ENCODE data around the gene NADSYN1. TPM values are rescaled to one million over a fixed set of nuclear protein-coding genes. Genes with fewer than 3 reads are reported as not detected.

Gene NADSYN1
- total and polyA plus RNA-seq, 2 of the 13 experiments (the other 11 are each of a cell fraction or from before 2014, with no cell fraction given) = 35.7 to 51.5 TPM

DNA sequence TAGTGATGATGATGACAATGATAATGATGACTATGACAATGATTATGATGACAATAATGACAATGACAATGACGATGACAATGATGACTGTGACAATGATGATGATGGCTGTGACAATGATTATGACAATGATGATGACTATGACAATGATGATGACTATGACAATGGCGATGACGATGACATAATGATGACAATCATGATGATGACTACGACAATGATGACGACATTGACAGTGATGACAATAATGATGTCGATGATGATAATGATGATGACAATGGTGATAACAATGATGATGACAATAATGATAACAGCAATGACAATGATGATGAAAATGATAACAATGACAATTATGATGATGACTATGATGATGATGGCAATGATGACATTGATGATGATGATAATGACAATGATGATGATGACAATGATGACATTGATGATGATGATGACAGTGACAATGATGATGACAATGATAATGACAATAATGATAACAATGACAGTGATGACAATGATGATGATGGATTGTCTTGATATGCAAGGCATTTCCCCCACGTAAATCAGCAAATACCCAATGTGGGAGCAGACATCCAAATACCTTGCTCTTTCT is 42.5 kb upstream of the NADSYN1 start (continued):
- TF ChIP-seq MEIS2 (CRISPR knock-in tag; IDR thresholded peaks at IDR 0.05) (no peak), RFX5 (IDR thresholded peaks at IDR 0.05; ENCODE audit: low read depth, low read length) (no peak), KLF9 (CRISPR knock-in tag; IDR thresholded peaks at IDR 0.05; ENCODE audit: low read depth) (no peak), ZNF766 (CRISPR knock-in tag; IDR thresholded peaks at IDR 0.05; ENCODE audit: borderline replicate concordance) (no peak), POGZ (CRISPR knock-in tag; IDR thresholded peaks at IDR 0.05) (no peak), SCMH1 (CRISPR knock-in tag; IDR thresholded peaks at IDR 0.05; ENCODE audit: borderline replicate concordance) (no peak), CREB1 (IDR thresholded peaks at IDR 0.05) (peak; percentile 99), CREB1 (CRISPR knock-in tag; IDR thresholded peaks at IDR 0.05) (no peak), ZNF724P (CRISPR knock-in tag; IDR thresholded peaks at IDR 0.05; ENCODE audit: borderline replicate concordance) (no peak), ZNF225 (CRISPR knock-in tag; IDR thresholded peaks at IDR 0.05) (no peak)
- TF ChIP-seq, protein P1, sequence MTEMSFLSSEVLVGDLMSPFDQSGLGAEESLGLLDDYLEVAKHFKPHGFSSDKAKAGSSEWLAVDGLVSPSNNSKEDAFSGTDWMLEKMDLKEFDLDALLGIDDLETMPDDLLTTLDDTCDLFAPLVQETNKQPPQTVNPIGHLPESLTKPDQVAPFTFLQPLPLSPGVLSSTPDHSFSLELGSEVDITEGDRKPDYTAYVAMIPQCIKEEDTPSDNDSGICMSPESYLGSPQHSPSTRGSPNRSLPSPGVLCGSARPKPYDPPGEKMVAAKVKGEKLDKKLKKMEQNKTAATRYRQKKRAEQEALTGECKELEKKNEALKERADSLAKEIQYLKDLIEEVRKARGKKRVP (CRISPR knock-in tag; IDR thresholded peaks at IDR 0.05) = no peak
- TF ChIP-seq, protein P2, sequence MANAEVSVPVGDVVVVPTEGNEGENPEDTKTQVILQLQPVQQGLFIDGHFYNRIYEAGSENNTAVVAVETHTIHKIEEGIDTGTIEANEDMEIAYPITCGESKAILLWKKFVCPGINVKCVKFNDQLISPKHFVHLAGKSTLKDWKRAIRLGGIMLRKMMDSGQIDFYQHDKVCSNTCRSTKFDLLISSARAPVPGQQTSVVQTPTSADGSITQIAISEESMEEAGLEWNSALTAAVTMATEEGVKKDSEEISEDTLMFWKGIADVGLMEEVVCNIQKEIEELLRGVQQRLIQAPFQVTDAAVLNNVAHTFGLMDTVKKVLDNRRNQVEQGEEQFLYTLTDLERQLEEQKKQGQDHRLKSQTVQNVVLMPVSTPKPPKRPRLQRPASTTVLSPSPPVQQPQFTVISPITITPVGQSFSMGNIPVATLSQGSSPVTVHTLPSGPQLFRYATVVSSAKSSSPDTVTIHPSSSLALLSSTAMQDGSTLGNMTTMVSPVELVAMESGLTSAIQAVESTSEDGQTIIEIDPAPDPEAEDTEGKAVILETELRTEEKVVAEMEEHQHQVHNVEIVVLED (CRISPR knock-in tag; IDR thresholded peaks at IDR 0.05; ENCODE audit: borderline replicate concordance) = no peak

- no TSS peak for BruUV-seq (replicated peaks)
- Histone ChIP-seq H3K9me3 (ENCODE audit: low read length) (no peaks in the 10 kb centered on the region), H3K27ac (ENCODE audit: extremely low read length, insufficient read depth, low read length) (no peak overlapping the region), H2AFZ (ENCODE audit: low read length) (no peak overlapping the region), H3K36me3 (replicated peaks in 1 of 2; ENCODE audit: control insufficient read depth in 1 of 2, insufficient read depth in 2 of 2, low read length in 2 of 2) (no peaks in the 10 kb centered on the region), H3K4me3 (replicated peaks in 1 of 3; ENCODE audit: insufficient read depth in 1 of 3, low read depth in 2 of 3, low read length in 3 of 3) (no peak overlapping the region), H3K27me3 (ENCODE audit: control insufficient read depth in 1 of 2, insufficient read depth in 2 of 2, low read length in 2 of 2) (peaks cover 0 to 14% of the 10 kb centered on the region in 2 experiments; a peak in 4 of 5 replicates), H3K4me1 (ENCODE audit: insufficient read depth, low read length) (no peaks in the 10 kb centered on the region), H3K9ac (ENCODE audit: insufficient read depth, low read depth, low read length) (no peak overlapping the region), H4K20me1 (ENCODE audit: insufficient read depth, low read length) (no peaks in the 10 kb centered on the region), H3K79me2 (ENCODE audit: insufficient read depth, low read length) (no peaks in the 10 kb centered on the region), H3K4me2 (ENCODE audit: low read depth, low read length) (no peak overlapping the region)
- DNase-seq (ENCODE audit: low spot score) = no peak
- no peak for ATAC-seq
- intact Hi-C loops (cut with micrococcal nuclease; ENCODE audit: unreplicated experiment) = no loop called here
- in situ Hi-C loops (cut with HindIII; ENCODE audit: extremely low pct_ligation_motif_present, low pct_unique_long_range_greater_than_20kb) = loop anchor here (25.0 kb wide), 1 partner anchor 952 kb away; no protein-coding TSS in a partner anchor
- ChIA-PET POLR2A (no interaction called here), CTCF (ENCODE audit: low intra/inter-chr PET ratio, low total read pairs) (no interaction called here)
- TF ChIP-seq FOXA1 (IDR thresholded peaks at IDR 0.05) = no peak
- no peak for TF ChIP-seq FOXA1 (CRISPR knock-in tag; IDR thresholded peaks at IDR 0.05)
- TF ChIP-seq TGIF2 (CRISPR knock-in tag; IDR thresholded peaks at IDR 0.05) = no peak
- TF ChIP-seq, protein P3, sequence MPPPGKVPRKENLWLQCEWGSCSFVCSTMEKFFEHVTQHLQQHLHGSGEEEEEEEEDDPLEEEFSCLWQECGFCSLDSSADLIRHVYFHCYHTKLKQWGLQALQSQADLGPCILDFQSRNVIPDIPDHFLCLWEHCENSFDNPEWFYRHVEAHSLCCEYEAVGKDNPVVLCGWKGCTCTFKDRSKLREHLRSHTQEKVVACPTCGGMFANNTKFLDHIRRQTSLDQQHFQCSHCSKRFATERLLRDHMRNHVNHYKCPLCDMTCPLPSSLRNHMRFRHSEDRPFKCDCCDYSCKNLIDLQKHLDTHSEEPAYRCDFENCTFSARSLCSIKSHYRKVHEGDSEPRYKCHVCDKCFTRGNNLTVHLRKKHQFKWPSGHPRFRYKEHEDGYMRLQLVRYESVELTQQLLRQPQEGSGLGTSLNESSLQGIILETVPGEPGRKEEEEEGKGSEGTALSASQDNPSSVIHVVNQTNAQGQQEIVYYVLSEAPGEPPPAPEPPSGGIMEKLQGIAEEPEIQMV (CRISPR knock-in tag; IDR thresholded peaks at IDR 0.05; ENCODE audit: low read depth) = no peak
- TF ChIP-seq, protein P4, sequence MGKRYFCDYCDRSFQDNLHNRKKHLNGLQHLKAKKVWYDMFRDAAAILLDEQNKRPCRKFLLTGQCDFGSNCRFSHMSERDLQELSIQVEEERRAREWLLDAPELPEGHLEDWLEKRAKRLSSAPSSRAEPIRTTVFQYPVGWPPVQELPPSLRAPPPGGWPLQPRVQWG (CRISPR knock-in tag; IDR thresholded peaks at IDR 0.05; ENCODE audit: borderline replicate concordance, low read depth) = no peak
- no peak for TF ChIP-seq ZNF333 (CRISPR knock-in tag; IDR thresholded peaks at IDR 0.05; ENCODE audit: borderline replicate concordance)
- TF ChIP-seq GLI4 (CRISPR knock-in tag; IDR thresholded peaks at IDR 0.05; ENCODE audit: borderline replicate concordance) = no peak
- FAIRE-seq = no peak
Measured at GRCh38 chr11:71414645-71415044, 38.4 kb upstream of the NADSYN1 start.
